IPS-NIHi7 (cell line): ENCODE data around the gene CHRNG.
A peak's percentile ranks its signal among the peaks of the same experiment; 100 is the strongest.
"Not testable (repeated sequence)": the region's sequence is repeated elsewhere in the genome, so short reads cannot be mapped to it uniquely, and the experiment has no call there.

ENCODE experiments used
- DNase-seq: peaks from one replicate; pipeline ENCODE4 v3.0.0; 2012; ENCODE audit warnings: mixed read lengths; ENCODE audit errors: extremely low spot score

The CHRNG gene

DNA sequence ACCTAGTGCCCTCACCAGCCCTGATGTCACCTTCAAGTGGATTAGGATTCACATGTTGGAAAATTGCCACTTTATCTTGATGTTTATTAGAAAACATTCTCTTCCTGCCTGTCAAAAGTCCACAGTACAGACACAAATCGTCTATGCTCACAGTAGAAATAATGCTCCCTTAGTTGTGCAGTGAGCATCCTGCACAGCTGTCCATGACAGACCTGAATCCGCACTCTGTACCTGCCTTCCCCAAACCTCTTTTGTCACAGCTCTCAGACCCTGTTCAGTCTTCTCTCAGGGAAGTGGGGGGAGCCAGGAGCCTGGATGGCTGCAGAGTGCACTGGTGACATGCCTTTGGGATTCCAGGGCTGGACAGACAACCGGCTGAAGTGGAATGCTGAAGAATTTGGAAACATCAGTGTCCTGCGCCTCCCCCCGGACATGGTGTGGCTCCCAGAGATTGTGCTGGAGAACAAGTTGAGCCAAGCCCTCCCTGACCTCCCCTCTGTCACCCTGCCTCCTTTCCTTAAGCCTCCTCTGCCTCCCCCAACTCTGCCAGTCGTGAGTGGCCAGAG, 11.5 kb upstream of the CHRNG start:
- DNase-seq: no peak

DNA sequence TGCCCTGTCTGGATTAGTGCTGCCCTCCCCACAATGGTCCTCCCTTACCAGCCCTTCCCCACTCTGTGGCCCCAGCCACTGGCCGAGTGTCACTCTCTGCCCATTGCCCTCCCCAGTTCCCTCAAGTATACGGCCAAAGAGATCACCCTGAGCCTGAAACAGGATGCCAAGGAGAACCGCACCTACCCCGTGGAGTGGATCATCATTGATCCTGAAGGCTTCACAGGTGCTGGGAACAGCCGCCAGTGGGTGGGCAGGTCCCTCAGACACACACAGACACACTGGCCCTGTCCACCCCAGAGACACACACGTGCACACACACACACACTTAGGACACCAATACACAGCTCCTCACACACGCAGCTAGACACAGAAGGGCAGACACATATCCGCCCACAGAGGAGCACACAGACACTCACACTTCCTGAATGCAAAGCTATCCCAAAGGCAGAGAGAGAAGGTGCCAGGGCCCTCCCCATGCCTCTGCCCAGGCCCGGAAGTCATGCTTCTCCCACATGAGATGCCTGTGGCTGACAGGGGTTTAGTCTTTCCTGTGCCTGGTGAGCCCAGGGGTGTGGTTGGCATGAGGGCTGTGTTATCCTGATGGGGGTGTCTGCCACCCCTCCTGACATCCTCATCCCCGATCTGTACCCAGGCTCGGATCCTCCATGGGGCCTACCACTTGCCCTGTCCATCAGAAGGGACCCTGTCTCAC, 10.6 kb upstream of the CHRNG start:
- no peak for DNase-seq

GRCh38 chr2:232529806-232530547, 9.5 kb upstream of the CHRNG start:
- no peak for DNase-seq

DNA sequence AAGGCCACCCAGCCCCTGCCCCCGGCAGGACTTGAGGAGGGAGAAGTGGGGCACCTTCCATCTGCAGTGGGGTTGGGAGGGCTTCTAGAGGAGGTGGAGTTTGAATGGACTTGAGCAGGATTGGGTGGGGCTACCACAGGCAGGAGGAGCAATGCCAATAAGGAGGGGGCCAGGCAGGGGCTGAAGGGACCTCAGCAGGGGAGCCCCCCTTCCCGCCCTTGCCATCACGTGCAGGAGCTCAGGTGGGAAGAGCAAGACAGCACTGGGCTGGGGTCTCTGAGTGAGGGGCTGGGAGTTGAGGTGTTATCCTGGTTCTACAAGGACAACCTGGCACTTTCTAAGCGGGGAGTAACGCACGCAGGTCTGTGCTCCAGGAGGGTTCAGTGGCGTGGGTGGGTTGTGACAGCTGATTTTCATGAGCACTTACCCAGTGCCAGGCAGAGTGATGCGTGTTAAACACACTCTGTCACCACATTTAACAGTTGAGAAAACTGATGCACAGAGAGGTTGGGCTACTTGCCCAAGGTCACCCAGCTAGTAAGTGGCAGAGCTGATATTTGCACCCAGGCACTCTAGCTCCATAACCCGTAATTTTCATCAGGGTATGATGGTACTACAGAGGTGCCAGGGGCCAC, 8.7 kb upstream of the CHRNG start:
- DNase-seq: no peak

DNA sequence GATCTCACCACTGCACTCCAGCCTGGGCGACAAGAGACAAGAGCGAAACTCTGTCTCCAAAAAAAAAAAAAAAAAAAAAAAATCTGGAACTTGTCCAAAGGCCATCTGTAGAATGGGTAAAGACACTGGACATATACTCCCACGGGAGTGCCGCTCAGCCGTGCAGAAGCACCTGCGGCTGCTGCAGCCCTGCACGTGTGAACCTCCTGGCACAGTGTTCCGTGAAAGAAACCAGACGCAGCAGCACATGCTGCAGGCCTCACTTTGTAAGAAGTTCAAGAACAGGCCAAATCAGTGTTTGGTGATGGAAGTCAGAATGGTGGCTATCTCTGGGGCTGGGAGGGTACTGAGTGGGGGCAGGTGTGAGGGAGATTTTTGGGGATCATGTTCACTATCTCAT, 7.1 kb upstream of the CHRNG start:
- no peak for DNase-seq

GRCh38 chr2:232532821-232533220, 6.7 kb upstream of the CHRNG start:
- DNase-seq: not testable (repeated sequence)

DNA sequence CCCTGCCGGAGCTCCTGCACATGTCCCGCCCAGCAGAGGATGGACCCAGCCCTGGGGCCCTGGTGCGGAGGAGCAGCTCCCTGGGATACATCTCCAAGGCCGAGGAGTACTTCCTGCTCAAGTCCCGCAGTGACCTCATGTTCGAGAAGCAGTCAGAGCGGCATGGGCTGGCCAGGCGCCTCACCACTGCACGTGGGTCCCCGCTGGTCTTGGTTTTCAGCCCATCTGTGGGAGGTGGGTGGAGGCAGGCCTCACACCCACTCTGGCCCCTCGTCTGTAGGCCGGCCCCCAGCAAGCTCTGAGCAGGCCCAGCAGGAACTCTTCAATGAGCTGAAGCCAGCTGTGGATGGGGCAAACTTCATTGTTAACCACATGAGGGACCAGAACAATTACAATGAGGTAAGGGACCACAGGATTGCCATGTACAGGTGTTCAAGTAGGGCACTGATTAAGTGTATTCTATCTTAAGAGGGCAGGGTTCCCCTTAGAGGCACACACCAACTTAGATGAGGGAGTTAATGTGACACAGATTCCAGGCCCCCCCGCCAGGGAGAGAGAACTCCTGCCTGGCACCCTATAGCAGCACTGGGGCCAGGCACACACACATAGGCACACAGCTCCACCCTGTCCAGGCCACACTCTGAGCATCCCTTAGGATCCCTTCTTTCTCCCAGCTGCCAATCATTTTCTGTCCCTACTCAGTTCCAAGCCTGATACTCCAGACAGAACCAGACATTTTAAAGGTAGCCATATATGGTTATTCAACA, 5.4 kb upstream of the CHRNG start:
- DNase-seq: no peak

DNA sequence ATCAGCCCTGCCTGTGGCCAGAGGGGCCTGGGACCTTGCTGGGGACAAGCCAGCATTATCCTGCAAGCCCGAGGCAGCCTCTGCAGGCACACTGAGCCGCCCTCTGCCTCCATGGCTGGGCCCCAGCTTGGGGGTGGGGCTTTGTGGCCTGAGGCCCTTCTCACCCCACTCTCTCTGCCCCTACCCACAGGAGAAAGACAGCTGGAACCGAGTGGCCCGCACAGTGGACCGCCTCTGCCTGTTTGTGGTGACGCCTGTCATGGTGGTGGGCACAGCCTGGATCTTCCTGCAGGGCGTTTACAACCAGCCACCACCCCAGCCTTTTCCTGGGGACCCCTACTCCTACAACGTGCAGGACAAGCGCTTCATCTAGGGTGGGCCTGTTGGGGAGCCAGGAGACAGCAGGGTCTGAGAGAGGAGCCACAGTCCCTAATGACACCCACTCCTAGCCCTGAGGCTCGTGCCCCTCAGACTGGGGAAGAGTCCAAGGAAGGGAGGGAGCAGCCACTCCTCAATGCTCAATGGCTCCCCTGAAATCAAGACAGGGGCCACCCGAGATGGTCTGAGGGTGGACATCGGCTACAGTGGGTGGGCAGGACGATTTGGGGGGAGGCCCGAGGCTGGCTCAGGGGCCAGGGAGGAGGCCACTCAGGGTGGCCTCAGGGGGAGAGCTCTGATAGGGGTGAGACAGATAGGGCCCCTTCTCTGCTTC, 4.4 kb upstream of the CHRNG start:
- DNase-seq: no peak

- no peak for DNase-seq
These were observed 3.5 kb upstream of the CHRNG start for GRCh38 chr2:232535761-232536530.

GRCh38 chr2:232537079-232537478, 2.4 kb upstream of the CHRNG start:
- DNase-seq: peak; percentile 87

GRCh38 chr2:232537499-232537898, 2.0 kb upstream of the CHRNG start:
- DNase-seq: no peak

- DNase-seq: no peak
These were observed 821 bp upstream of the CHRNG start for GRCh38 chr2:232538671-232539070.

- DNase-seq: no peak
These were observed 1.0 kb downstream of the CHRNG start for GRCh38 chr2:232540441-232541041.

GRCh38 chr2:232541195-232541960, 1.9 kb downstream of the CHRNG start:
- no peak for DNase-seq

DNA sequence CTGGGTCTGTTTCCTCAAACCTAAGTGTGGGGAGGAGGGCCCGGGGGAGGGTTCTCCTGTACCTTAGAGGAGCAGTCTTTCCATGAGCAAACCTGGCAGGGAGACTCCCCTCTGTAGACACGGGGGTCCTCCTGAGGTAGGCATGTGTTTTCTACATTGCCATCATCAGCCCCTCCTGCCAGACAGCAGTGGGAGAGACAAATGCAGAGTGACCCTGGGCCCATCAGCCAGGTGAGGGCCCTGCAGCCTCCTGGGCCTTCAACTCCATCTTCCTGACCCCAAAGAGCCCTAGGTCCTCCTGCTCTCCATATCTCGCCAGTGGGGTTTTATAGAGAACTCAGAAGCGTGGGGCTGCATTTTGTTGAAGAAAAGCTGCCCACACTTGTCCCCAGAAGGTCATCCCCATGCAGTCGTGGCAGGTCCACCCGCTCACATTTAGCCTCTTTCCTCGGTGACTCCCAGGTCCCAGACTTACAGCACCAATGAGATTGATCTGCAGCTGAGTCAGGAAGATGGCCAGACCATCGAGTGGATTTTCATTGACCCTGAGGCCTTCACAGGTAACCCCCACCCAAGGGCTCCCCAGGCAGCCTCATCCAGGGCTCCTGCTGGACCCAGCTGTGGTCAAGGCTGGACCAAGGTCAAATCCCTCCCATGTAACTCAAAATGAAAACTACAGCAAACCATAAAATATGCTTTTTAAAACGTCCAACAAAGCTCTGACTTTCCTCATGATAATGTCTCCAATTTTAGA, 2.6 kb downstream of the CHRNG start:
- DNase-seq: no peak

DNA sequence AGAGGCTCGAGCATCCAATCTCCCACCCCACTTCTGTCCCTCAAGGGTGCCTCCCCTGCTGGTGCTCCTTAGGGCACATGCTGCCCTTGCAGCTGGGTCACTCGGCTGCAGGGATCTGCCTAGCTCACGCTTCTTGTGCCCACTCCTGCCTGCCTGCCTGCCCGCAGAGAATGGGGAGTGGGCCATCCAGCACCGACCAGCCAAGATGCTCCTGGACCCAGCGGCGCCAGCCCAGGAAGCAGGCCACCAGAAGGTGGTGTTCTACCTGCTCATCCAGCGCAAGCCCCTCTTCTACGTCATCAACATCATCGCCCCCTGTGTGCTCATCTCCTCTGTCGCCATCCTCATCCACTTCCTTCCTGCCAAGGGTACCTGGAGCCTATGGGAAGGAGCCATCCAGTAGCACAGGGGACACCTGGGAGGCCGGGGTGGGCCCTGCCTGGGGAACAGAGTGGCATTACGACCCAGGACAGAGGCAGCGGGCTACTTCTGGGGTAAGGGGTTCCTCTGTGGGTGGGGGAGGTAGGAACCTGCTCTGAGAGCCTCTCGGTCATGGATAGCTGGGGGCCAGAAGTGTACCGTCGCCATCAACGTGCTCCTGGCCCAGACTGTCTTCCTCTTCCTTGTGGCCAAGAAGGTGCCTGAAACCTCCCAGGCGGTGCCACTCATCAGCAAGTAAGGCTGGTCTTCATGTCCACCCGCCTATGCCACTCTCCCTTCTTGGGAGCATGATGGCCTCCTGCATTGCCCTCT, 3.4 kb downstream of the CHRNG start:
- DNase-seq: no peak

- no peak for DNase-seq
These were observed 4.0 kb downstream of the CHRNG start for GRCh38 chr2:232543491-232543890.
